Heart left ventricle (tissue), 16 donors: ENCODE results near the gene CCDC50. TPM values are rescaled to one million over a fixed set of nuclear protein-coding genes. Genes with fewer than 3 reads are reported as not detected.

Source experiments
- ATAC-seq, 4 donors: fragments of 200-7000 bp; cut with Tn5 transposase; one replicate each; pipeline ENCODE4 v1.9.1; 2020 to 2022; ENCODE audit warnings: moderate library complexity in 4 of 4, mild to moderate bottlenecking in 3 of 4, moderate number of reproducible peaks in 1 of 4
- DNase-seq, 5 donors: peaks; one replicate each; pipeline ENCODE4 v3.0.0-alpha.2; 2020
- H3K27ac ChIP-seq, 12 donors: fragments of 200-600 bp; sonication (generic) in 4 of 12; one replicate each; pipeline versions ENCODE4 v1.5.0 to v1.8.0; 2016 to 2022; ENCODE audit warnings: mild to moderate bottlenecking in 2 of 12
- H3K27me3 ChIP-seq, 9 donors: fragments of 200-600 bp; sonication (generic) in 2 of 9; one replicate each; pipeline versions ENCODE4 v1.5.1 to v1.8.0; 2016 to 2022; ENCODE audit warnings: mild to moderate bottlenecking in 3 of 9
- H3K36me3 ChIP-seq, 9 donors: fragments of 200-600 bp; sonication (generic) in 2 of 9; one replicate each; pipeline versions ENCODE4 v1.5.0 to v1.8.0; 2018 to 2022; ENCODE audit warnings: mild to moderate bottlenecking in 2 of 9
- H3K4me1 ChIP-seq, 12 donors: fragments of 200-600 bp; sonication (generic) in 4 of 12; one replicate each; pipeline versions ENCODE4 v1.5.0 to v1.8.0; 2016 to 2022; ENCODE audit warnings: mild to moderate bottlenecking in 3 of 12
- H3K4me3 ChIP-seq, 12 donors: fragments of 200-600 bp; sonication (generic) in 4 of 12; one replicate each; pipeline versions ENCODE4 v1.5.0 to v1.8.0; 2017 to 2022; ENCODE audit warnings: mild to moderate bottlenecking in 9 of 12, moderate library complexity in 4 of 12
- H3K9me3 ChIP-seq, 12 donors: fragments of 200-600 bp; sonication (generic) in 4 of 12; one replicate each; pipeline versions ENCODE4 v1.5.0 to v1.8.0; 2016 to 2022; ENCODE audit warnings: mild to moderate bottlenecking in 1 of 12
- POLR2A ChIP-seq, 2 donors: fragments of 450-650 bp; IDR thresholded peaks; one replicate each; pipeline ENCODE4 v1.6.1; 2017; ENCODE audit warnings: antibody characterized with exemption in 2 of 2, mild to moderate bottlenecking in 2 of 2, moderate library complexity in 2 of 2
- WGBS, 4 donors: extraction: QIAGEN DNeasy Blood & Tissue Kit in 2 of 4; methylation state at CpG; one replicate each; pipeline versions ENCODE4 v1.1.5 to v1.1.7; 2013 to 2018; 5-methylcytosine and 5-hydroxymethylcytosine counted together
- intact Hi-C, 10 donors: fragments of 100-400 bp; cut with DNase I; formaldehyde crosslinking; loops; one replicate each; pipeline versions ENCODE4 v1.11.1 to v1.14.2; 2022
- polyA plus RNA-seq, 2 donors: library from polyadenylated mRNA; stranded (reverse); fragments of 200-250 nt; gene quantifications; one replicate each; pipeline ENCODE4 v1.2.3, GENCODE V29; 2013
- total RNA-seq, 9 donors: library from RNA; depleted of rRNA in 2 of 9; stranded (reverse); fragments of >200 nt in 2 of 9; fragmentation: NEBNext Ultra II Directional in 3 of 9; extraction: Animal tissue kit (Norgen Biotek cat#: 25700) in 3 of 9; gene quantifications; one replicate each; pipeline versions ENCODE4 v1.1.0 to v1.2.4, GENCODE V29; 2016 to 2023
- TF ChIP-seq, protein P1 (sequence below), 12 donors: fragments of 200-600 bp; sonication (generic) in 4 of 12; IDR thresholded peaks; one replicate each; pipeline versions ENCODE4 v1.5.0 to v1.8.0; 2018 to 2022; ENCODE audit warnings: antibody characterized with exemption in 12 of 12, mild to moderate bottlenecking in 5 of 12
- donor health status: ischemic (EF 13 %, LVEDD 7.1; RV severe dilation, severe dysfunction).
- donor health status: healthy with polysubstance abuse.
- donor health status: DM: no; HTN: yes; CAD: no.
- donor health status: DM: no; HTN: no; CAD: no.
- donor health status: ischemic (EF 25% LVEDD 6.9; RV normal size, moderate dysfunction).
- donor health status: ischemic (EF 25% LVEDD 5.7; RV mildly dilated, moderate dysfunction).
- donor health status: healthy.
- donor health status: DM: yes; HTN: yes; CAD: no.
- donor health status: ischemic (EF 35%, LVEDD 5.7; RV mildly dilated, moderate dysfunction).
- donor health status: nonischemic (EF 11% LVEDD 7.7; RV severe dilation, severe dysfunction).
- donor health status: DM: yes; HTN: yes; CAD: no.
- donor health status: PGD.
- donor health status: ischemic (EF 29% LVEDD 5.4; RV normal size, mild dysfunction).
- donor health status: nonischemic (EF 23%, LVEDD 6.1; RV moderate dilation, normal function).

CCDC50 gene
- total and polyA plus RNA-seq, 11 donors = 16.1 to 75.7 (median 54.2) TPM

- DNase-seq (no peak), ATAC-seq (no peak)
- 82 to 89% (median 84%) methylated on average over 3 of the region's 3 CpGs for WGBS, 4 donors
- H3K27me3 ChIP-seq = no peaks in the 10 kb centered on the region
- no peak for TF ChIP-seq POLR2A (IDR thresholded peaks at IDR 0.05)
- TF ChIP-seq, protein P1, sequence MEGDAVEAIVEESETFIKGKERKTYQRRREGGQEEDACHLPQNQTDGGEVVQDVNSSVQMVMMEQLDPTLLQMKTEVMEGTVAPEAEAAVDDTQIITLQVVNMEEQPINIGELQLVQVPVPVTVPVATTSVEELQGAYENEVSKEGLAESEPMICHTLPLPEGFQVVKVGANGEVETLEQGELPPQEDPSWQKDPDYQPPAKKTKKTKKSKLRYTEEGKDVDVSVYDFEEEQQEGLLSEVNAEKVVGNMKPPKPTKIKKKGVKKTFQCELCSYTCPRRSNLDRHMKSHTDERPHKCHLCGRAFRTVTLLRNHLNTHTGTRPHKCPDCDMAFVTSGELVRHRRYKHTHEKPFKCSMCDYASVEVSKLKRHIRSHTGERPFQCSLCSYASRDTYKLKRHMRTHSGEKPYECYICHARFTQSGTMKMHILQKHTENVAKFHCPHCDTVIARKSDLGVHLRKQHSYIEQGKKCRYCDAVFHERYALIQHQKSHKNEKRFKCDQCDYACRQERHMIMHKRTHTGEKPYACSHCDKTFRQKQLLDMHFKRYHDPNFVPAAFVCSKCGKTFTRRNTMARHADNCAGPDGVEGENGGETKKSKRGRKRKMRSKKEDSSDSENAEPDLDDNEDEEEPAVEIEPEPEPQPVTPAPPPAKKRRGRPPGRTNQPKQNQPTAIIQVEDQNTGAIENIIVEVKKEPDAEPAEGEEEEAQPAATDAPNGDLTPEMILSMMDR (IDR thresholded peaks at IDR 0.05) = no peak
- H3K4me1 ChIP-seq = no peaks in the 10 kb centered on the region
- no peak overlapping the region for H3K4me3 ChIP-seq
- intact Hi-C loops = no loop called here
- H3K27ac ChIP-seq = no peak overlapping the region
- H3K9me3 ChIP-seq = no peaks in the 10 kb centered on the region
- H3K36me3 ChIP-seq = no peaks in the 10 kb centered on the region
These were observed 25.6 kb upstream of the CCDC50 start for GRCh38 chr3:191303596-191303995.

DNA sequence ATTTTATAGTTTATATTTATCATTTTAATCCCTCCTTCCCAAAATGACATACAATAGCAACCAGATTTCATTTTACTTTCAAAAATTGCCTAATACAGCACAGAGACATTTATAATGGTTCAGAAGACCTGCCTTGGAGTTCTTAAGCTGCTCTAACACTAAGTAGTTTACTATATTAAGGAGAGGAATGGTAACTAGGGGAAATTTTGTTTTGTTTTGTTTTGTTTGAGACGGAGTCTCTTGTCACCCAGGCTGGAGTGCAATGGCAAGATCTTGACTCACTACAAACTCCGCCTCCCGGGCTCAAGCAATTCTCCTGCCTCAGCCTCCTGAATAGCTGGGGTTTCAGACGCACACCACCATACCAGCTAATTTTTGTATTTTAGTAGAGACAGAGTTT lies 22.8 kb upstream of the CCDC50 start:
- no peaks in the 10 kb centered on the region for H3K4me1 ChIP-seq
- no peaks in the 10 kb centered on the region for H3K36me3 ChIP-seq
- DNase-seq (no peak), ATAC-seq (no peak)
- no peak overlapping the region for H3K27ac ChIP-seq
- H3K4me3 ChIP-seq = no peak overlapping the region
- WGBS, 4 donors = 90 to 95% (median 93%) methylated on average over 4 of the region's 4 CpGs
- no peaks in the 10 kb centered on the region for H3K9me3 ChIP-seq
- TF ChIP-seq, protein P1 (IDR thresholded peaks at IDR 0.05) = no peak
- TF ChIP-seq POLR2A (IDR thresholded peaks at IDR 0.05) = no peak
- intact Hi-C loops = no loop called here
- H3K27me3 ChIP-seq = no peaks in the 10 kb centered on the region

GRCh38 chr3:191307341-191307740 lies 21.9 kb upstream of the CCDC50 start:
- Histone ChIP-seq H3K4me3 (no peak overlapping the region), H3K9me3 (no peaks in the 10 kb centered on the region), H3K27ac (no peak overlapping the region), H3K27me3 (no peaks in the 10 kb centered on the region), H3K36me3 (no peaks in the 10 kb centered on the region), H3K4me1 (no peaks in the 10 kb centered on the region)
- no peak for DNase-seq
- 79 to 89% (median 85%) methylated on average over 4 of the region's 4 CpGs for WGBS, 4 donors
- TF ChIP-seq, protein P1 (IDR thresholded peaks at IDR 0.05) = no peak
- TF ChIP-seq POLR2A (IDR thresholded peaks at IDR 0.05) = no peak
- no peak for ATAC-seq
- intact Hi-C loops = no loop called here

DNA sequence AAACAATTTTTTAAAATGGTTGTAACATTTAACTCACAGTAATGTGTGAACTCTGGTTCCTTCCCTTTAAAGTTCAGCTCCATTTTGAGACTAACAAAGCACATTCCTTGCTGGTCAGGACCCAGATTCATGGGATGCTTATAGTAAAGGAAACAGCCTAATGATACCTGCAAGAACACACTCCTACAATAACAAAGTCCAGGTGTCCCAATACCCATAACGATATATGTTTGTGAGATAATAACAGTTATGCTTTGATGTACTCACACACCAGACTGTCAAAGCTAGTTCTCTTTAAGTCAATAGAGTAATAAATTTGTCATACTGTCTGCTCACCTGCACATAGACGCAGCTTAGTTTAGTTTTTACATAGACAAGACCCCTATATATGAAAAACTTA lies 15.9 kb upstream of the CCDC50 start:
- intact Hi-C loops = no loop called here
- no peaks in the 10 kb centered on the region for H3K9me3 ChIP-seq
- no peaks in the 10 kb centered on the region for H3K36me3 ChIP-seq
- no peaks in the 10 kb centered on the region for H3K4me1 ChIP-seq
- no peaks in the 10 kb centered on the region for H3K27me3 ChIP-seq
- 92 to 100% (median 95%) methylated on average over 2 of the region's 2 CpGs for WGBS, 4 donors
- TF ChIP-seq POLR2A (IDR thresholded peaks at IDR 0.05) = no peak
- TF ChIP-seq, protein P1 (IDR thresholded peaks at IDR 0.05) = no peak
- H3K4me3 ChIP-seq = no peak overlapping the region
- H3K27ac ChIP-seq = no peak overlapping the region
- DNase-seq (no peak), ATAC-seq (no peak)
